HFF-Myc (cell line): Measurements from ENCODE around the gene EXOC4.

Source experiments
- DNase-seq: peaks from one replicate; pipeline ENCODE4 v3.0.0-alpha.2; 2011; ENCODE audit warnings: low read depth; ENCODE audit errors: extremely low read depth
- H3K4me3 ChIP-seq: replicated peaks from 2 replicates; pipeline ENCODE4 v1.5.1; 2011; ENCODE audit warnings: low read depth, mild to moderate bottlenecking, control low read depth, low read length
- CTCF ChIP-seq: IDR thresholded peaks from 2 replicates; pipeline ENCODE4 v1.5.1; 2012; ENCODE audit warnings: mild to moderate bottlenecking, low read depth, low read length, control low read depth; ENCODE audit errors: missing control alignments

The EXOC4 gene

DNA sequence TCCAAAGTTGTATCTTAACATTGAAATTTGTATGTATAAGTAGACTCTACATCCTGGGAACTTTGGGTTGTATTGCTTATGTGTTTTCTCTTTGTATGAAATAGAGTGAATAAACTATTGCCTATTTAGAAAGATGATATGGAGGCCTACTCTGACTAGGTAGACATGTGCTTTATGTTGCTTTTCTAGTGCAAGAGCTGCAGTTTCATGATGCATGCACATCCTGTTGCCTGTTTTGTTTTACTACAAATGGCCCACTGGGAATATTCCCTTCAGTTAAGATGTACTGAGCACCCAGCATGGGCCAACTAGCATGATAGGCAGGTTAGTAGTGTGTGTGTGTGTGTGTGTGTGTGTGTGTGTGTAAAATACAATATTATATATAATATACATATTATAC lies 592.1 kb downstream of the EXOC4 start:
- TF ChIP-seq CTCF = no peak
- DNase-seq = no peak
- no peak overlapping the region for H3K4me3 ChIP-seq

GRCh38 chr7:133846203-133846945 lies 593.5 kb downstream of the EXOC4 start:
- TF ChIP-seq CTCF = no peak

DNA sequence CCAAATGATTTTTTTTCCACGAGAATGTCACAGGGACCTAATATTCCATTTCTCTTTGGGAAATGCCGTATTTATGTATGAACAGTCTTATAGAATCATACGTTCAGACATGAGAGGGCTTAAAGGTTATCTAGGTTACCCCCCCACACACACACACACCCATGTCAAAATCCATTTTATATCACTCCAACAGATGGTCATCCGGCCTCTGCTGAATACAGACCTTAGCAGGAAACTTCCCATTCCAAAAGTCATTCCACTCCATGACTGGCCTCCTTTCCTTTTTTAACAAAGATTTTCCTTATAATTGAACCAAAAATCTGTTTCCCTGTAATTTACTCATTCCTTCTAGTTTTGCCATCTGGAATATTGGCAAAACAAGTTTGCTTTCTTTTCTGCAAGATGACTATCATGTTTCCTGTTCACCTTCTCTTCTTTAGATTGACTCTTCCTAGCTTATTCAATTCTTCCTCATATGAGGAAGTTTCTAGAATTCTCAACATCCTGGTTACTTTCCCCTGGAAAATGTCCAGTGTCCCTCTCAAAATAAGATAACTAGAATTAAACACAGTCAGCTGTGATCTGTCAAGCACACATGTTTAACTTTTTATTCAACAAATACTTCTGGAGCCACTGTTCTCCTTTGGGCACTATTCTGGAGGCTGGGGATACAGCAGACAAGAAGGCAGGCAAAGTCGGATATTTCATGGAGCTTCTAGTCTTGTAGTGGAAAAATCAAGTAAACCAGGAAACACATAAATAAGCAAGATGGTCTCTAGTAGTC lies 597.8 kb downstream of the EXOC4 start:
- DNase-seq = no peak
- no peak overlapping the region for H3K4me3 ChIP-seq
- TF ChIP-seq CTCF = no peak

More at GRCh38 chr7:133846203-133846945, 593.5 kb downstream of the EXOC4 start:
- H3K4me3 ChIP-seq = no peak overlapping the region
- DNase-seq = no peak

DNA sequence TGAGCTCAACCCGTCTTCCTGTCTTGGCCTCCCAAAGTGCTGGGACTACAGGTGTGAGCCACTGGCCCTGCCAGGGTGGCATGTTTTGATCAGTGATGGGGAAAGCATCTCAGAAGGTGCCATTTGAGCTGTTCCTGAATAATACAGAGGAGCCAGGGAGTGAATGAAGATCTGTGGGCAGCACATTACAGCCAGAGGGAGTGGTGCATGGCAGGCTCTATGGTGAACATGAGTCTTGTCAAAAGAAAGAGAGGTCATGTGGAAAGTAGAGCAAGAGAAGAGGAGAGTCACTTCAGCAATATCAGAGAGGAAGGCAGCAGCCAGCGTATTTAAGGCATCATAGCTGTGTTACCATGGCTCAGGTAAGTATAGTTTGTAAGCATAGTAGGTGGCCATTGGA lies 598.5 kb downstream of the EXOC4 start:
- no peak overlapping the region for H3K4me3 ChIP-seq
- no peak for DNase-seq
- no peak for TF ChIP-seq CTCF

DNA sequence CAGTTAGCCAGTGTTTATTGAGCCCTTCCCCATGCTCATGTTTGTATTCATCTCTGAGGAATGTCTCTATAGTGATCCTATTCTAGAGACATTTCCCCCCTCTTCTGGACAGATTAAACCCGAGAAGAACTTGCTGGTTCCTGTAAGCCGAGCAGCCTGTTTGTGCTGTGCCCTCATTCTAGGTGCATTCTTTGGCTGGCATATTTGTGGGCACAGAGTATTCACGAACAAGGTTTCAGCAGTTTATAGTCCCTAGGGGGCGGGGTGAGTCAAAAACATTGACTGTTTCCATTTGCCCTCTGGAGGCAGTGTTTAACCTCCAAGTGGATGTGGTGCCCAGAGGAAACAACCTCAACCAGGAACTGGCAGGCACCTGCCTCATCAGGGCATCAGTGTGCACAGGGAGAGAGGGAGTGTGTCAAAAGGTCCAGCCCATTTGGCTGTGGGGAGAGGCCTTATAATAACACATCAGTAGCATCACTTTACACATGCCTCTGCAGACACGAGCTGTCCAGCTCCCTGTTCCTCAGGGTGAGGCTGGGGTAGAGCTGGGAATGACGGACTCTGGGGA lies 600.9 kb downstream of the EXOC4 start:
- DNase-seq = peak; percentile 39
- peak; percentile 62 for TF ChIP-seq CTCF
- H3K4me3 ChIP-seq = no peak overlapping the region

GRCh38 chr7:133854739-133855138 lies 601.9 kb downstream of the EXOC4 start:
- DNase-seq = peak; percentile 45
- no peak for TF ChIP-seq CTCF
- H3K4me3 ChIP-seq = no peak overlapping the region
